Measurements from ENCODE around the gene GYPE. TPM values are rescaled to one million over a fixed set of nuclear protein-coding genes. Genes with fewer than 3 reads are reported as not detected.
"Not testable (repeated sequence)": the region's sequence is repeated elsewhere in the genome, so short reads cannot be mapped to it uniquely, and the experiment has no call there.

The GYPE gene
- total and polyA plus RNA-seq, 3 donors from 2014 or later, result 0.62 to 1.2 TPM; not detected in 1

GRCh38 chr4:143921181-143921580 lies 15.8 kb upstream of the GYPE start:
- DNase-seq, result peak; percentile 69
- 60 to 67% methylated on average over 6 of the region's 6 CpGs for WGBS, 2 donors
- H3K36me3 ChIP-seq (ENCODE audit: low read depth, missing control alignments), result no peaks in the 10 kb centered on the region
- intact Hi-C loops (cut with DNase I; ENCODE audit: low total_unique reads), result no loop called here
- no peaks in the 10 kb centered on the region for H3K27me3 ChIP-seq
- TF ChIP-seq, protein P1, sequence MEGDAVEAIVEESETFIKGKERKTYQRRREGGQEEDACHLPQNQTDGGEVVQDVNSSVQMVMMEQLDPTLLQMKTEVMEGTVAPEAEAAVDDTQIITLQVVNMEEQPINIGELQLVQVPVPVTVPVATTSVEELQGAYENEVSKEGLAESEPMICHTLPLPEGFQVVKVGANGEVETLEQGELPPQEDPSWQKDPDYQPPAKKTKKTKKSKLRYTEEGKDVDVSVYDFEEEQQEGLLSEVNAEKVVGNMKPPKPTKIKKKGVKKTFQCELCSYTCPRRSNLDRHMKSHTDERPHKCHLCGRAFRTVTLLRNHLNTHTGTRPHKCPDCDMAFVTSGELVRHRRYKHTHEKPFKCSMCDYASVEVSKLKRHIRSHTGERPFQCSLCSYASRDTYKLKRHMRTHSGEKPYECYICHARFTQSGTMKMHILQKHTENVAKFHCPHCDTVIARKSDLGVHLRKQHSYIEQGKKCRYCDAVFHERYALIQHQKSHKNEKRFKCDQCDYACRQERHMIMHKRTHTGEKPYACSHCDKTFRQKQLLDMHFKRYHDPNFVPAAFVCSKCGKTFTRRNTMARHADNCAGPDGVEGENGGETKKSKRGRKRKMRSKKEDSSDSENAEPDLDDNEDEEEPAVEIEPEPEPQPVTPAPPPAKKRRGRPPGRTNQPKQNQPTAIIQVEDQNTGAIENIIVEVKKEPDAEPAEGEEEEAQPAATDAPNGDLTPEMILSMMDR (IDR thresholded peaks at IDR 0.05), result no peak
- no peak for TF ChIP-seq POLR2A (IDR thresholded peaks at IDR 0.05)
- H3K27ac ChIP-seq, result no peak overlapping the region
- no peak overlapping the region for H3K4me3 ChIP-seq
- H3K4me1 ChIP-seq, result no peaks in the 10 kb centered on the region
- no peaks in the 10 kb centered on the region for H3K9me3 ChIP-seq

GRCh38 chr4:143916485-143916884 lies 11.1 kb upstream of the GYPE start:
- H3K4me1 ChIP-seq; DNase-seq; H3K27ac ChIP-seq; H3K4me3 ChIP-seq; H3K9me3 ChIP-seq; intact Hi-C loops (cut with DNase I; ENCODE audit: low total_unique reads); H3K36me3 ChIP-seq (ENCODE audit: low read depth, missing control alignments); H3K27me3 ChIP-seq: not testable (repeated sequence)
- 96% methylated on average over 5 of the region's 5 CpGs for WGBS, 2 donors

DNA sequence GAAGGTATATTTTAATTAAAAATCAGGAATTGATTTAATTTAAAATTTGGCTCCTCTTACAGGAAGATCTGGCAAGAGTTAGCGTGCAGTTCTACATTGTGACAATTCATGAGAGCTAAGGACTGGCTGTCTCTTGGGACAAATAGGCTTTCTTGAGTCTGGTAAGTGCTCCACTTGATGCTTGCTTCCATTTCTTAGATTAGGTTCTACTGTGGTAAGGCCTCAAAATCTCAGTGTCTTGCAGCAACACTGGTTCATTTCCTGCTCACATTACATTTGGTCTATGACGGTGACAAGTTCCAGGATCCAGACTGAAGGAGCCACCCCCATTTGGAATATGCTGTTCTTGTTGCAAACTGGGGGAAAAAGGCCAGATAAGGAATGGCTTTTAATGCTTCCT lies 7.1 kb upstream of the GYPE start:
- DNase-seq; intact Hi-C loops (cut with DNase I; ENCODE audit: low total_unique reads); H3K4me1 ChIP-seq; H3K27me3 ChIP-seq; H3K9me3 ChIP-seq; H3K36me3 ChIP-seq (ENCODE audit: low read depth, missing control alignments): not testable (repeated sequence)
- 40 to 43% methylated on average over 2 of the region's 2 CpGs for WGBS, 2 donors
- Histone ChIP-seq H3K4me3 (peak overlapping the region; percentile 51 to 60), H3K27ac (peak overlapping the region in 1 of 2 donors; percentile 44)

DNA sequence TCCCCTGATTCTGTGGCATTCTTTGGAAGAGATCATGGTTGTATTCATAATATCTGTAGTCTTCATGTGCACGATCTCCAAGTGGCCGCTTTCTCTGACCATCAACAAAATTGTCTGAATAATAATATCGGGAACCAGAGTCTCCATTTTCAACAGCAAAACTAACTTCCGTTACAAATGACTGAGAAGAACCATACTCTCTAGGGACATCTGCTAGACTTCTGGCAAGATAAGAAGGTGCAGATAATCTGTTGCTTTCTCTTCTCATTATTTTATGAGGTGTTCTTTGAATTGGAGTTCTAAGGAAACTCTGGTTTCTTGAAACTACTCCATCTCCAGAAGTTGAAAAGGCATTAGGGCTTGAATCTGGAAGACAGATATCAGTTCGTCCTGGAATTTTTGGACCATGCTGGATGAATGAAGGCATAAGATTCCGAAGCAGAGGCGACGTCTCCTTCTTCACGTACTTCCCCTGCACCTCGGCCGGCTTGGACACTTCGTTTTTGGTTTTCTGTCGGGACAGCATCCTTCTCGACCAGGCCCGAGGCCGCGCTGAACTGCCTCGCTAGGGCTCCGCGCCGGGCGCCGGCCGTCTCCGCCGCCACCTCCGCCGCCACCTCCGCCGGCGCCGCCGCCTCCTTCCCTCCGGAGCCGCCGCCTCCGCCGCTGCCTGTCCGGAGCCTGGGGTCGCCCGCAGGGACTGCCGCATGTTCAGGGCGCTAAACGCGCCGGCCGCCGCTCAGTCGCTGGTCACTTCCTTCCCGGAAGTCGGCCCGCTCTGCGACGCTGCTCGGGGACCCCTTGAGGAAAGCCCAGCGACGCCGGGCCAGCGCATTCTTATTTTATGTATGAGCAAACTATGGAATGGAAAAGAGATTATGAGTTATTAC lies 6.4 kb upstream of the GYPE start:
- intact Hi-C loops (cut with DNase I; ENCODE audit: low total_unique reads); H3K9me3 ChIP-seq; H3K4me1 ChIP-seq; H3K36me3 ChIP-seq (ENCODE audit: low read depth, missing control alignments); H3K27me3 ChIP-seq: not testable (repeated sequence)
- DNase-seq, result peak; percentile 67
- 25 to 26% methylated on average over 35 to 59 of the region's 59 CpGs for WGBS, 2 donors
- Histone ChIP-seq H3K4me3 (peak overlapping the region; percentile 51 to 60), H3K27ac (peak overlapping the region in 1 of 2 donors; percentile 44)

DNA sequence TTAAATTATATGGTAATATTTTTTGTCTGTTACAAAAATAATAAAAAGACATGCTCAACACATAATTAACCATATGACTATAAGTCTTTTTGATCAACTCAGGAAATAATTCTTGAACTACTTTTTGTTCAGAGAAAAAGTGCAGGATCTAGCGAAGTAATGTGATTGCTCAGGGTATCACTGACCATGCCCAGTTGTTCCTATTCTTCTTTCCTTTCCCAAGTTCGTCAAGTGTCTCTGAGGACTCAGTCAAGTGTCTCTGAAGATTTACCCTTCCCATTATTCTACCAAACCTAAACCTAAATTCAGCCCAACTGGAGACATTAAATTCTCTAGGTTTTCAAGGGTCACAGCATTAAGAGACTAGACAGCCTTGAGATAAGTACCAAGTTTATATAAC lies 5.5 kb upstream of the GYPE start:
- WGBS, 2 donors, result 58 to 71% methylated on average over 2 of the region's 2 CpGs
- H3K9me3 ChIP-seq; intact Hi-C loops (cut with DNase I; ENCODE audit: low total_unique reads); H3K4me3 ChIP-seq; H3K27me3 ChIP-seq; H3K4me1 ChIP-seq; H3K36me3 ChIP-seq (ENCODE audit: low read depth, missing control alignments); H3K27ac ChIP-seq; DNase-seq: not testable (repeated sequence)

DNA sequence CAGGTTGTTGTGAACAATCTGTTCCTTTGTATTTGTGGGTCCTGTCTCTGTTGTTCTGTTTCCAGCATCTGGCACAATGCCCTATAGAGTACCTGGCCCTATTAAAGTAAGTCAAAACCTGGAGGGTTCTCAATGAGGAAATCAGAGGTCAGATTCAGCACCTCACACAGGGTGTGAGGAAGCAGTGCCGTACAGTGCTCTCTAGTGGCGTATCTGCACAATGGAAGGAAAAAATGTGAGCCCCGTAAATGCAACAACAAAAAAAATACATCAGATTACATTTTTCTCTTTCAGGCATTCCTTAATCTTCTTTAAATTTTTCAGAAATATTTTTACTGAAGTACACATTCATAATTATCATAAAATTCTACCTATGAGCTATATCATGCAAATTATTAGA lies 2.5 kb upstream of the GYPE start:
- intact Hi-C loops (cut with DNase I; ENCODE audit: low total_unique reads); H3K4me3 ChIP-seq; H3K4me1 ChIP-seq; H3K36me3 ChIP-seq (ENCODE audit: low read depth, missing control alignments); H3K9me3 ChIP-seq; H3K27me3 ChIP-seq; H3K27ac ChIP-seq: not testable (repeated sequence)
- 38 to 39% methylated on average over 3 of the region's 3 CpGs for WGBS, 2 donors
- peak; percentile 33 for DNase-seq
- TF ChIP-seq, protein P1 (IDR thresholded peaks at IDR 0.05), result peak in 1 of 3 experiments; percentile 26

- H3K4me3 ChIP-seq; DNase-seq; H3K27me3 ChIP-seq; H3K27ac ChIP-seq; H3K36me3 ChIP-seq (ENCODE audit: low read depth, missing control alignments); H3K9me3 ChIP-seq; intact Hi-C loops (cut with DNase I; ENCODE audit: low total_unique reads); H3K4me1 ChIP-seq: not testable (repeated sequence)
Observed at GRCh38 chr4:143904431-143904830, 928 bp downstream of the GYPE start.

- H3K27ac ChIP-seq; H3K4me3 ChIP-seq; H3K27me3 ChIP-seq; H3K4me1 ChIP-seq; DNase-seq; intact Hi-C loops (cut with DNase I; ENCODE audit: low total_unique reads); H3K36me3 ChIP-seq (ENCODE audit: low read depth, missing control alignments); H3K9me3 ChIP-seq: not testable (repeated sequence)
- 68 to 75% methylated on average over 4 of the region's 4 CpGs for WGBS, 2 donors
Observed at GRCh38 chr4:143890323-143890722, 15.0 kb downstream of the GYPE start.

DNA sequence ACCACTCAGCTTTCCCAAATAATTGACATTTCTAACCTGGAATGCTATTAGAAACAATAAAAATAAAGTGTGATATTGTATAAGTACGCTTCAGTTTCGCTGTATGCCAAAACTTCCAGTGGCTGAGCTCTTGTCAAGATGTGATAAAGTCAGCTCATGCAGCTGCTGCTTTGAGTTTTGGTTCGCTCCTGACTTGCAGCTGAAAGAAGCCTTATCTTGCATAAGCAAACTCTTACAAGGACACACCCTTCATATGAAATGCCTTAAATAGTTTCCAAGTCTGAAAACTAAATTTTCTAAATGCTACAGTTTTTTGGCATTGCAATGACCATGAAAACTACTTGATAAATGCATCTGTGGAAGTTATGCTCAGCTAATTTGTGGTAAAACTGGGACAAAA lies 17.2 kb downstream of the GYPE start:
- H3K27me3 ChIP-seq; H3K36me3 ChIP-seq (ENCODE audit: low read depth, missing control alignments); H3K4me1 ChIP-seq; DNase-seq; H3K27ac ChIP-seq; H3K9me3 ChIP-seq; H3K4me3 ChIP-seq; intact Hi-C loops (cut with DNase I; ENCODE audit: low total_unique reads): not testable (repeated sequence)
- no CpG with 5 or more reads among the region's 3 CpGs for WGBS, 2 donors

- H3K27me3 ChIP-seq; H3K27ac ChIP-seq; H3K36me3 ChIP-seq (ENCODE audit: low read depth, missing control alignments); H3K4me3 ChIP-seq; H3K9me3 ChIP-seq; H3K4me1 ChIP-seq; intact Hi-C loops (cut with DNase I; ENCODE audit: low total_unique reads); DNase-seq: not testable (repeated sequence)
Observed at GRCh38 chr4:143884965-143885364, 20.4 kb downstream of the GYPE start.
